Endothelial cell of umbilical vein (primary cell): ENCODE measurements around the gene CLOCK. TPM values are rescaled to one million over a fixed set of nuclear protein-coding genes. Genes with fewer than 3 reads are reported as not detected.

ENCODE experiments used
- BruUV-seq: library from RNA; stranded (reverse); fragments of 400-500 nt; replicated peaks from 2 replicates; lab custom pipeline; 2021; lab: Mats Ljungman, UMichigan
- CTCF ChIA-PET: fragments of 300-600, 350-600 bp; sonication (Branson Sonifier 250); formaldehyde crosslinking; loops from one replicate; lab custom pipeline; 2021; ENCODE audit warnings: antibody characterized with exemption, inconsistent platforms; lab: Charles Lee
- POLR2A ChIA-PET: fragments of 300-600, 350-600 bp; sonication (Branson Sonifier 250); formaldehyde crosslinking; loops from one replicate; lab custom pipeline; 2021; ENCODE audit warnings: antibody characterized with exemption, inconsistent platforms; lab: Charles Lee
- DNase-seq: peaks from one replicate; pipeline ENCODE4 v3.0.0-alpha.2; 2011; ENCODE audit warnings: low read depth, low spot score
- FAIRE-seq: peaks from 2 replicates; lab custom pipeline; 2011; peaks lifted over from hg19 to GRCh38; lab: Jason Lieb, UNC
- H2AFZ ChIP-seq: 2 replicates; pipeline ENCODE4 v1.6.0; 2012; ENCODE audit warnings: low read depth, low read length, control low read depth, inconsistent platforms
- H3K27ac ChIP-seq: 2 replicates; pipeline ENCODE4 v1.5.1; 2011; ENCODE audit warnings: low read depth, mild to moderate bottlenecking, control low read depth, low read length, moderate library complexity; ENCODE audit not compliant: insufficient read depth
- H3K27me3 ChIP-seq, 2 experiments: 2 replicates each; pipeline versions ENCODE4 v1.6.0 to v1.6.1; 2011; ENCODE audit warnings: low read length in 2 of 2, mixed read lengths in 1 of 2; ENCODE audit not compliant: control insufficient read depth in 2 of 2, insufficient read depth in 2 of 2
- H3K36me3 ChIP-seq, 2 experiments: 2 replicates in 1 of 2; 3 replicates in 1 of 2; pipeline ENCODE4 v1.5.1; 2011; ENCODE audit warnings: low read length in 2 of 2, mild to moderate bottlenecking in 1 of 2, moderate library complexity in 1 of 2; ENCODE audit not compliant: control insufficient read depth in 2 of 2, insufficient read depth in 2 of 2; ENCODE audit errors: extremely low read depth in 1 of 2
- H3K4me1 ChIP-seq: 3 replicates; pipeline ENCODE4 v1.5.1; 2011; ENCODE audit warnings: mild to moderate bottlenecking, low read length; ENCODE audit not compliant: control insufficient read depth, insufficient read depth; ENCODE audit errors: extremely low read depth
- H3K4me2 ChIP-seq: 2 replicates; pipeline ENCODE4 v1.6.1; 2011; ENCODE audit warnings: low read length, control low read depth, mixed read lengths; ENCODE audit not compliant: insufficient read depth
- H3K4me3 ChIP-seq, 3 experiments: fragments of 200-600 bp in 1 of 3; sonication (generic), shearing (Covaris generic) in 1 of 3; replicated peaks in 1 of 3; 2 replicates each; pipeline ENCODE4 v1.5.1; 2011 to 2016; ENCODE audit warnings: control low read depth in 3 of 3, low read length in 3 of 3, mild to moderate bottlenecking in 2 of 3, inconsistent platforms in 1 of 3, low read depth in 1 of 3, moderate library complexity in 1 of 3; ENCODE audit not compliant: insufficient read depth in 1 of 3
- H3K79me2 ChIP-seq: 2 replicates; pipeline ENCODE4 v1.6.0; 2012; ENCODE audit warnings: low read length, inconsistent platforms; ENCODE audit not compliant: control insufficient read depth, insufficient read depth
- H3K9ac ChIP-seq: replicated peaks from 2 replicates; pipeline ENCODE3; 2011; ENCODE audit warnings: low read length, control low read depth; ENCODE audit not compliant: insufficient read depth; ENCODE audit errors: extremely low read depth
- H3K9me1 ChIP-seq: replicated peaks from 3 replicates; pipeline ENCODE4 v1.6.0; 2011; ENCODE audit warnings: mild to moderate bottlenecking, low read length; ENCODE audit not compliant: control insufficient read depth, insufficient read depth; ENCODE audit errors: extremely low read depth
- H3K9me3 ChIP-seq: replicated peaks from 2 replicates; pipeline ENCODE4 v1.5.1; 2012; ENCODE audit warnings: low read length, inconsistent platforms; ENCODE audit not compliant: control insufficient read depth, insufficient read depth
- H4K20me1 ChIP-seq: replicated peaks from 2 replicates; pipeline ENCODE3; 2011; ENCODE audit warnings: mild to moderate bottlenecking, low read length; ENCODE audit not compliant: control insufficient read depth, insufficient read depth; ENCODE audit errors: extremely low read depth
- EZH2 ChIP-seq: IDR thresholded peaks from 2 replicates; pipeline ENCODE4 v1.6.1; 2012; ENCODE audit warnings: borderline replicate concordance, low read depth, mild to moderate bottlenecking, moderate library complexity, low read length, inconsistent platforms; ENCODE audit not compliant: severe bottlenecking
- FOS ChIP-seq: IDR thresholded peaks from 2 replicates; pipeline ENCODE4 v1.6.1; 2011; ENCODE audit warnings: mild to moderate bottlenecking, low read length, moderate library complexity, borderline replicate concordance; ENCODE audit not compliant: insufficient read depth
- GATA2 ChIP-seq: IDR thresholded peaks from 2 replicates; pipeline ENCODE4 v1.7.0; 2011; ENCODE audit warnings: low read depth, mild to moderate bottlenecking, moderate library complexity, mixed read lengths, low read length; ENCODE audit not compliant: insufficient read length, insufficient read depth
- JUN ChIP-seq: IDR thresholded peaks from 2 replicates; pipeline ENCODE4 v1.6.1; 2011; ENCODE audit warnings: borderline replicate concordance, low read depth; ENCODE audit not compliant: insufficient read length, insufficient read depth
- MYC ChIP-seq: IDR thresholded peaks from one replicate; pipeline ENCODE4 v1.6.1; 2011; ENCODE audit warnings: mild to moderate bottlenecking, low read depth, low read length
- POLR2A ChIP-seq: IDR thresholded peaks from 2 replicates; pipeline ENCODE4 v1.6.1; 2012; ENCODE audit warnings: low read depth, mild to moderate bottlenecking, control low read depth, low read length
- POLR2AphosphoS5 ChIP-seq: IDR thresholded peaks from 2 replicates; pipeline ENCODE4 v1.6.1; 2012; ENCODE audit warnings: low read depth, mild to moderate bottlenecking, control low read depth, low read length, moderate library complexity; ENCODE audit not compliant: insufficient read depth
- dilution Hi-C: fragments of 300-500 bp; cut with MboI; formaldehyde crosslinking; loops from one replicate; pipeline ENCODE4 v1.15.0; 2019; ENCODE audit warnings: low sequenced_read_pairs; ENCODE audit not compliant: extremely low pct_ligation_motif_present
- intact Hi-C: fragments of 100-400 bp; cut with micrococcal nuclease; formaldehyde crosslinking; loops from one replicate; pipeline ENCODE4 v1.10.0; 2022
- polyA plus RNA-seq, 4 experiments: library from polyadenylated mRNA; depleted of rRNA in 3 of 4; stranded (reverse) in 3 of 4; unstranded in 1 of 4; fragments of >200 nt; gene quantifications; 2 replicates each; pipeline versions ENCODE4 v1.2.1 to v1.2.3, GENCODE V29; 2011 to 2012; ENCODE audit warnings: missing spikeins in 1 of 4
- total RNA-seq: library from RNA; stranded (reverse); gene quantifications from 2 replicates; pipeline ENCODE4 v1.2.3, GENCODE V29; 2021
- TF ChIP-seq, protein P1 (sequence below): IDR thresholded peaks from 2 replicates; pipeline ENCODE4 v1.6.1; 2011; ENCODE audit not compliant: insufficient read depth, insufficient read length
- TF ChIP-seq, protein P2 (sequence below), 2 donors: IDR thresholded peaks; 1 replicate in 1 of 2; 2 replicates in 1 of 2; pipeline ENCODE4 v1.5.1; 2011; ENCODE audit warnings: low read length in 2 of 2, mild to moderate bottlenecking in 2 of 2, moderate library complexity in 2 of 2, control low read depth in 1 of 2, inconsistent platforms in 1 of 2, low read depth in 1 of 2; ENCODE audit not compliant: insufficient read depth in 1 of 2; ENCODE audit errors: extremely low read depth in 1 of 2

CLOCK gene
- total and polyA plus RNA-seq, 2 donors (not counting 3 experiments of a cell fraction or from before 2014, with no cell fraction given): 7.5 to 23.8 TPM

- intact Hi-C loops (no loop called here), dilution Hi-C loops (no loop called here)
- TF ChIP-seq MYC: no peak
- TF ChIP-seq FOS: no peak
- TF ChIP-seq, protein P1, sequence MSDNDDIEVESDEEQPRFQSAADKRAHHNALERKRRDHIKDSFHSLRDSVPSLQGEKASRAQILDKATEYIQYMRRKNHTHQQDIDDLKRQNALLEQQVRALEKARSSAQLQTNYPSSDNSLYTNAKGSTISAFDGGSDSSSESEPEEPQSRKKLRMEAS: no peak
Observed at GRCh38 chr4:55410431-55410830, 136.3 kb downstream of the CLOCK start.

DNA sequence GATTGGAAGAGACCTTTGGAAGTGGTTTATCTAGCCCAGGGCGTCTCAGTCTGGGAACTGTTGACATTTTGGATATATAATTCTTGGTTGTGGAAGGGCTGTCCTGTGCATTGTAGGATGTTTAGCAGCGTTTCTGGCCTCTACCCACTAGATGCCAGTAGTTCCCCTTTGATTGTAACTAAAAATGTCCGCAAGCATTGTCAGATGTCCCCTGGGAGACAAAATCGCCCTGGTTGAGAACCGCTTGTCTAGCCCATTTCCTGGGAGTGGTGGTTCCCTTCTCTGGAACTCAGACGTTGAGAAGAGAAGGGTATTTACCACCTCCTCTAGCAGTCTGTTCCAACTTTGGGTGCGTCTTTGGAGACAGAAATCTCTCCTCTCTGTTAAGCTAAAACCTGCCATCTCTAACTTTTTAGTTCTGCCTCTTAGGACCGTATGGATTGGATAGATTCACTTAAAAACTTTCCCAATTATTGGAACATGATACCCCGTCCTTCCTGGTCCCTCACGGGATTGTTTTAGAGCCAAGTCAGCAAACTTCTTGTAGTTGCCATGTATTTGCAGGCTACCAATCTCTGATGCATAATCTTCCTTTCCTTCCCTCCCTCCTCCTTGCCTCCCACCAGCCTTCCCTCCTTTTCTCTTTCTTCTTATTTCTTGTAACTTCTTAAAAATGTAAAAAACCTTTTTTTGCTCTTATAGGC is 137.1 kb downstream of the CLOCK start:
- Histone ChIP-seq H2AFZ (no peak overlapping the region), H3K27me3 (no peaks in the 10 kb centered on the region), H3K79me2 (peaks cover 95% of the 10 kb centered on the region), H3K4me2 (no peak overlapping the region), H3K36me3 (peaks cover 13 to 15% of the 10 kb centered on the region in 2 experiments), H3K4me3 (no peak overlapping the region), H3K9me3 (no peaks in the 10 kb centered on the region), H3K9me1 (no peaks in the 10 kb centered on the region), H3K27ac (no peak overlapping the region), H4K20me1 (peaks cover 19% of the 10 kb centered on the region), H3K9ac (no peak overlapping the region), H3K4me1 (no peaks in the 10 kb centered on the region)
- intact Hi-C loops: no loop called here
- FAIRE-seq (no peak), DNase-seq (no peak)
- BruUV-seq: no TSS peak
- ChIA-PET POLR2A (no interaction called here), CTCF (interaction anchor here (0.9 to 3.0 kb wide), 5 partner anchors 11 to 145 kb away, joined by 3 to 12 read pairs (median 5); no protein-coding TSS in a partner anchor)
- dilution Hi-C loops: no loop called here
- TF ChIP-seq POLR2AphosphoS5 (no peak), MYC (no peak), POLR2A (no peak), JUN (no peak), FOS (no peak), GATA2 (no peak), EZH2 (no peak)
- TF ChIP-seq, protein P2, sequence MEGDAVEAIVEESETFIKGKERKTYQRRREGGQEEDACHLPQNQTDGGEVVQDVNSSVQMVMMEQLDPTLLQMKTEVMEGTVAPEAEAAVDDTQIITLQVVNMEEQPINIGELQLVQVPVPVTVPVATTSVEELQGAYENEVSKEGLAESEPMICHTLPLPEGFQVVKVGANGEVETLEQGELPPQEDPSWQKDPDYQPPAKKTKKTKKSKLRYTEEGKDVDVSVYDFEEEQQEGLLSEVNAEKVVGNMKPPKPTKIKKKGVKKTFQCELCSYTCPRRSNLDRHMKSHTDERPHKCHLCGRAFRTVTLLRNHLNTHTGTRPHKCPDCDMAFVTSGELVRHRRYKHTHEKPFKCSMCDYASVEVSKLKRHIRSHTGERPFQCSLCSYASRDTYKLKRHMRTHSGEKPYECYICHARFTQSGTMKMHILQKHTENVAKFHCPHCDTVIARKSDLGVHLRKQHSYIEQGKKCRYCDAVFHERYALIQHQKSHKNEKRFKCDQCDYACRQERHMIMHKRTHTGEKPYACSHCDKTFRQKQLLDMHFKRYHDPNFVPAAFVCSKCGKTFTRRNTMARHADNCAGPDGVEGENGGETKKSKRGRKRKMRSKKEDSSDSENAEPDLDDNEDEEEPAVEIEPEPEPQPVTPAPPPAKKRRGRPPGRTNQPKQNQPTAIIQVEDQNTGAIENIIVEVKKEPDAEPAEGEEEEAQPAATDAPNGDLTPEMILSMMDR (IDR thresholded peaks at IDR 0.05; ENCODE audit: extremely low read depth in 1 of 2, insufficient read depth in 1 of 2, low read depth in 1 of 2, low read length in 2 of 2): no peak
- TF ChIP-seq, protein P1: no peak

More at GRCh38 chr4:55410431-55410830, 136.3 kb downstream of the CLOCK start:
- FAIRE-seq: no peak
- Histone ChIP-seq H3K27ac (no peak overlapping the region), H3K4me2 (no peak overlapping the region), H2AFZ (no peak overlapping the region), H3K4me1 (no peaks in the 10 kb centered on the region), H3K9ac (no peak overlapping the region), H3K9me3 (no peaks in the 10 kb centered on the region), H4K20me1 (peaks cover 18% of the 10 kb centered on the region), H3K36me3 (peaks cover 14 to 15% of the 10 kb centered on the region in 2 experiments), H3K9me1 (no peaks in the 10 kb centered on the region), H3K79me2 (peaks cover 95% of the 10 kb centered on the region), H3K27me3 (no peaks in the 10 kb centered on the region), H3K4me3 (no peak overlapping the region)
- no peak for DNase-seq
- BruUV-seq: no TSS peak
- POLR2A ChIA-PET: no interaction called here
- CTCF ChIA-PET: interaction anchor here (1.0 to 3.0 kb wide), 6 partner anchors 12 to 144 kb away, joined by 3 to 12 read pairs (median 5); partner anchors contain the start of gene SRD5A3
